Measurements from ENCODE around the gene CEBPB. TPM values are rescaled to one million over a fixed set of nuclear protein-coding genes. Genes with fewer than 3 reads are reported as not detected.

The CEBPB gene
- total RNA-seq, 1 experiment from 2014 or later = 183 TPM

DNA sequence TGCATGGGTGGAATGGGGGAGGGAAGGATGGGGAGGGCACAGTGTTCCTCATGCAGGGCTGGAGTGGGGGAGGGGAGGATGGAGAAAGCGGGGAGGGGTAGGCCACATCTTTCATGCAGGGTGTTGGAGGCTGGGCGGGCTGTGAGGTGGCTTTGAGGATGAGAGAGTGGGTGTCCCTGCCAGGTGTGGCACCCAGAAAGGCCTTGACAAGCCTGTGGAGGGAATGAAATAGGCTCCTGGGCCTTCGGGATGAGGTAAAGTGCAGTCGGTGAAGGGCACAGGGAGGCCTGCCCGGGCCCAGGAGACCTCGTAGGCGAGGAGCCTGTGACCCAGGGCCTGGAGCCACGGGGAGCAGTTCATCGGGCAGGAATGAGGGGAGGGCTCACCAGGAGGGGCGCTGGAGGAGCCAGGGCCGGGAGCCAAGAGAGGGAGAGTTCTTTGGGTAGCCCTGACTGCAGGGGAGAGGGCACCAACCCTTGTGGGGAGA, 7.6 kb downstream of the CEBPB start:
- no peak overlapping the region for H3K4me3 ChIP-seq (ENCODE audit: low read depth, low read length)
- CTCF ChIA-PET = no interaction called here
- POLR2A ChIA-PET = no interaction called here
- TF ChIP-seq, protein P1, sequence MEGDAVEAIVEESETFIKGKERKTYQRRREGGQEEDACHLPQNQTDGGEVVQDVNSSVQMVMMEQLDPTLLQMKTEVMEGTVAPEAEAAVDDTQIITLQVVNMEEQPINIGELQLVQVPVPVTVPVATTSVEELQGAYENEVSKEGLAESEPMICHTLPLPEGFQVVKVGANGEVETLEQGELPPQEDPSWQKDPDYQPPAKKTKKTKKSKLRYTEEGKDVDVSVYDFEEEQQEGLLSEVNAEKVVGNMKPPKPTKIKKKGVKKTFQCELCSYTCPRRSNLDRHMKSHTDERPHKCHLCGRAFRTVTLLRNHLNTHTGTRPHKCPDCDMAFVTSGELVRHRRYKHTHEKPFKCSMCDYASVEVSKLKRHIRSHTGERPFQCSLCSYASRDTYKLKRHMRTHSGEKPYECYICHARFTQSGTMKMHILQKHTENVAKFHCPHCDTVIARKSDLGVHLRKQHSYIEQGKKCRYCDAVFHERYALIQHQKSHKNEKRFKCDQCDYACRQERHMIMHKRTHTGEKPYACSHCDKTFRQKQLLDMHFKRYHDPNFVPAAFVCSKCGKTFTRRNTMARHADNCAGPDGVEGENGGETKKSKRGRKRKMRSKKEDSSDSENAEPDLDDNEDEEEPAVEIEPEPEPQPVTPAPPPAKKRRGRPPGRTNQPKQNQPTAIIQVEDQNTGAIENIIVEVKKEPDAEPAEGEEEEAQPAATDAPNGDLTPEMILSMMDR (IDR thresholded peaks at IDR 0.05; ENCODE audit: insufficient read depth in 1 of 2, low read depth in 1 of 2, low read length in 1 of 2, severe bottlenecking in 1 of 2, unreplicated experiment in 1 of 2) = no peak
- no peaks in the 10 kb centered on the region for H3K9me3 Mint-ChIP-seq (ENCODE audit: unreplicated experiment)
- DNase-seq = peak in 1 of 2 experiments; percentile 57
- H3K9me3 ChIP-seq = peaks cover 3% of the 10 kb centered on the region; the same call in 1 of the 2 replicates
- H3K4me1 Mint-ChIP-seq (ENCODE audit: low read depth, unreplicated experiment) = peaks cover 28% of the 10 kb centered on the region
- no peaks in the 10 kb centered on the region for H3K27me3 Mint-ChIP-seq (ENCODE audit: insufficient read depth, unreplicated experiment)
- no peaks in the 10 kb centered on the region for H3K27me3 ChIP-seq (replicated peaks; ENCODE audit: control insufficient read depth, insufficient read depth, low read length)
- H3K4me1 ChIP-seq = peaks cover 12% of the 10 kb centered on the region
- no peak overlapping the region for H3K27ac Mint-ChIP-seq (ENCODE audit: unreplicated experiment)
- peaks cover 2% of the 10 kb centered on the region; the same call in 1 of the 2 replicates for H3K36me3 ChIP-seq (ENCODE audit: control insufficient read depth, insufficient read depth, low read length)
- no TSS peak for BruUV-seq (replicated peaks)
- peaks cover 45% of the 10 kb centered on the region for H3K36me3 Mint-ChIP-seq (ENCODE audit: insufficient read depth, unreplicated experiment)
- H3K4me3 Mint-ChIP-seq (ENCODE audit: unreplicated experiment) = no peak overlapping the region
- intact Hi-C loops (cut with micrococcal nuclease; ENCODE audit: unreplicated experiment) = loop anchor here (10.0 kb wide), 1 partner anchor 567 kb away; no protein-coding TSS in a partner anchor

DNA sequence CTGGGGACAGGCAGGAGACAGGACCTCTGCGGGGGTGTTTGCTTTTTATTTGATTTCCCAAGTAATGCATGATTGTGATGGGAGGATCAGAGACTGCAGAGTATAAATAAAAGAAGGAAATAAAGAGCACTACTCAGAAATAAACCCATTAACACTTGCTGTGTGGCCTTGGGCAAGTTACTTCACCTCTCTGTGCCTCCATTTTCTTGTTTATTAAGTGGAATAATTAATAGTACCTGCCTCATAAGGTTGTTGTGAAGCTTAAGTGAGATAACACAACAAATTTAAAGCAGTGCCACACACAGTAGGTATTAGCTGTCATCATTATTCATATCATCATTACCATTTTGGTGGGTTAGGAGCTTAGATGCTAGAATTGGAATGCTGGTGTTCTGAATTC, 8.1 kb downstream of the CEBPB start:
- no peaks in the 10 kb centered on the region for H3K9me3 Mint-ChIP-seq (ENCODE audit: unreplicated experiment)
- BruUV-seq (replicated peaks) = no TSS peak
- DNase-seq = no peak
- CTCF ChIA-PET = no interaction called here
- H3K4me3 Mint-ChIP-seq (ENCODE audit: unreplicated experiment) = no peak overlapping the region
- Histone ChIP-seq H3K36me3 (ENCODE audit: control insufficient read depth, insufficient read depth, low read length) (peaks cover under 1% of the 10 kb centered on the region; the same call in 1 of the 2 replicates), H3K9me3 (peaks cover 8% of the 10 kb centered on the region; the same call in 1 of the 2 replicates), H3K4me3 (ENCODE audit: low read depth, low read length) (no peak overlapping the region), H3K27me3 (replicated peaks; ENCODE audit: control insufficient read depth, insufficient read depth, low read length) (no peaks in the 10 kb centered on the region), H3K4me1 (peaks cover 7% of the 10 kb centered on the region; the same call in 1 of the 2 replicates)
- POLR2A ChIA-PET = interaction anchor here (0.7 kb wide), 1 partner anchor 41 kb away, joined by 5 read pairs; no protein-coding TSS in a partner anchor
- peaks cover 40% of the 10 kb centered on the region for H3K36me3 Mint-ChIP-seq (ENCODE audit: insufficient read depth, unreplicated experiment)
- intact Hi-C loops (cut with micrococcal nuclease; ENCODE audit: unreplicated experiment) = loop anchor here (10.0 kb wide), 1 partner anchor 566 kb away; no protein-coding TSS in a partner anchor
- peaks cover 23% of the 10 kb centered on the region for H3K4me1 Mint-ChIP-seq (ENCODE audit: low read depth, unreplicated experiment)
- TF ChIP-seq, protein P1 (IDR thresholded peaks at IDR 0.05; ENCODE audit: insufficient read depth in 1 of 2, low read depth in 1 of 2, low read length in 1 of 2, severe bottlenecking in 1 of 2, unreplicated experiment in 1 of 2) = no peak
- H3K27ac Mint-ChIP-seq (ENCODE audit: unreplicated experiment) = no peak overlapping the region
- no peaks in the 10 kb centered on the region for H3K27me3 Mint-ChIP-seq (ENCODE audit: insufficient read depth, unreplicated experiment)

DNA sequence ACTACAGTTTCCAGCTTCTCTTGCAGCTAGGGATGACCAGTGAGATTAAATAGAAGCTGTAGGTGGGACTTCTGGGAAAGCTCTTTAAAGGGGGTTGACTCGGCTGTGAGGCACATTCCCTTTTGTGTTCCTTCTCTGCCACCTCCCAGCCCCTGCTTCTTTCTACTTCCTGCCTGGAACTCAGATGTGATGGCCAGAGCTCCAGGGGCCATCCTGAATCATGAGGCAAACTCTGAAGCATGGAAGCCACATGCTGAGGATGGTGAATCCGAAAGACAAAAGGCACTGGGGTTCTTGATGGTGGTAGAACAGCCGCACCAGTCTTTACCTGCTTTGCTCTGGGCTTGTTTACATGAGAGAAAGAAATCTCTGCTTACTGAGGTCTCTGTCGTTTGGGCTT, 9.1 kb downstream of the CEBPB start:
- intact Hi-C loops (cut with micrococcal nuclease; ENCODE audit: unreplicated experiment) = loop anchor here (10.0 kb wide), 1 partner anchor 565 kb away; no protein-coding TSS in a partner anchor
- no TSS peak for BruUV-seq (replicated peaks)
- TF ChIP-seq, protein P1 (IDR thresholded peaks at IDR 0.05; ENCODE audit: insufficient read depth in 1 of 2, low read depth in 1 of 2, low read length in 1 of 2, severe bottlenecking in 1 of 2, unreplicated experiment in 1 of 2) = no peak
- Mint-ChIP-seq H3K9me3 (ENCODE audit: unreplicated experiment) (peaks cover 10% of the 10 kb centered on the region), H3K36me3 (ENCODE audit: insufficient read depth, unreplicated experiment) (peaks cover 30% of the 10 kb centered on the region), H3K27me3 (ENCODE audit: insufficient read depth, unreplicated experiment) (no peaks in the 10 kb centered on the region), H3K4me3 (ENCODE audit: unreplicated experiment) (no peak overlapping the region), H3K27ac (ENCODE audit: unreplicated experiment) (no peak overlapping the region), H3K4me1 (ENCODE audit: low read depth, unreplicated experiment) (peaks cover 16% of the 10 kb centered on the region)
- CTCF ChIA-PET = interaction anchor here (0.7 to 1.4 kb wide), 2 partner anchors 9 to 139 kb away, joined by 3 to 7 read pairs; partner anchors contain the start of gene CEBPB
- no peak for DNase-seq
- Histone ChIP-seq H3K27me3 (replicated peaks; ENCODE audit: control insufficient read depth, insufficient read depth, low read length) (no peaks in the 10 kb centered on the region), H3K9me3 (peaks cover 13% of the 10 kb centered on the region; the same call in 1 of the 2 replicates), H3K36me3 (ENCODE audit: control insufficient read depth, insufficient read depth, low read length) (no peaks in the 10 kb centered on the region), H3K4me3 (ENCODE audit: low read depth, low read length) (no peak overlapping the region), H3K4me1 (no peaks in the 10 kb centered on the region)
- POLR2A ChIA-PET = interaction anchor here (0.5 kb wide), 1 partner anchor 597 kb away, joined by 3 read pairs; no protein-coding TSS in a partner anchor

Data from Caco-2 (cell line).